Measurements from ENCODE around the gene BICD1.

DNA sequence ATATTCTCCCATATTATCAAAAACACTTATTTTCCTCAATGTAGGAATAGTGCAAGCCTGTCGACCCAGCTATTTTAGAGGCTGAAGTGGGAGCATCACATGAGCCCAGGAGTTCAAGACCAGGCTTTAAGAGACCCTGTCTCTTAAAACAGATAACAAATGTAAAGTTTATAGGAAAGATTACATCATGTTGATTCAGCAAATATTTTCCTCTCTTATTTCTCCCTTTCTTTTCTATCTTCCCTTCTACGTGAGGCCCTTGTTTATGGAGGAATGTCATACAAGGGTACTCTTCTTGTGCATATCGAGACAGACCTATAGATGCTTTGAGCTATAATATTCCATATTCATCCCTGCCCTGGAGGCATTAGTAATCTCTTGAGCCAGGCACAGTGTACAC is 256.2 kb downstream of the BICD1 start:
- TF ChIP-seq, protein P1, sequence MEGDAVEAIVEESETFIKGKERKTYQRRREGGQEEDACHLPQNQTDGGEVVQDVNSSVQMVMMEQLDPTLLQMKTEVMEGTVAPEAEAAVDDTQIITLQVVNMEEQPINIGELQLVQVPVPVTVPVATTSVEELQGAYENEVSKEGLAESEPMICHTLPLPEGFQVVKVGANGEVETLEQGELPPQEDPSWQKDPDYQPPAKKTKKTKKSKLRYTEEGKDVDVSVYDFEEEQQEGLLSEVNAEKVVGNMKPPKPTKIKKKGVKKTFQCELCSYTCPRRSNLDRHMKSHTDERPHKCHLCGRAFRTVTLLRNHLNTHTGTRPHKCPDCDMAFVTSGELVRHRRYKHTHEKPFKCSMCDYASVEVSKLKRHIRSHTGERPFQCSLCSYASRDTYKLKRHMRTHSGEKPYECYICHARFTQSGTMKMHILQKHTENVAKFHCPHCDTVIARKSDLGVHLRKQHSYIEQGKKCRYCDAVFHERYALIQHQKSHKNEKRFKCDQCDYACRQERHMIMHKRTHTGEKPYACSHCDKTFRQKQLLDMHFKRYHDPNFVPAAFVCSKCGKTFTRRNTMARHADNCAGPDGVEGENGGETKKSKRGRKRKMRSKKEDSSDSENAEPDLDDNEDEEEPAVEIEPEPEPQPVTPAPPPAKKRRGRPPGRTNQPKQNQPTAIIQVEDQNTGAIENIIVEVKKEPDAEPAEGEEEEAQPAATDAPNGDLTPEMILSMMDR (IDR thresholded peaks at IDR 0.05), result no peak
- TF ChIP-seq EZH2 (IDR thresholded peaks at IDR 0.05; ENCODE audit: borderline replicate concordance, insufficient read depth, low read depth, low read length, poor library complexity, severe bottlenecking), result no peak
